ENCODE measurements around the gene PHLDA3.

DNA sequence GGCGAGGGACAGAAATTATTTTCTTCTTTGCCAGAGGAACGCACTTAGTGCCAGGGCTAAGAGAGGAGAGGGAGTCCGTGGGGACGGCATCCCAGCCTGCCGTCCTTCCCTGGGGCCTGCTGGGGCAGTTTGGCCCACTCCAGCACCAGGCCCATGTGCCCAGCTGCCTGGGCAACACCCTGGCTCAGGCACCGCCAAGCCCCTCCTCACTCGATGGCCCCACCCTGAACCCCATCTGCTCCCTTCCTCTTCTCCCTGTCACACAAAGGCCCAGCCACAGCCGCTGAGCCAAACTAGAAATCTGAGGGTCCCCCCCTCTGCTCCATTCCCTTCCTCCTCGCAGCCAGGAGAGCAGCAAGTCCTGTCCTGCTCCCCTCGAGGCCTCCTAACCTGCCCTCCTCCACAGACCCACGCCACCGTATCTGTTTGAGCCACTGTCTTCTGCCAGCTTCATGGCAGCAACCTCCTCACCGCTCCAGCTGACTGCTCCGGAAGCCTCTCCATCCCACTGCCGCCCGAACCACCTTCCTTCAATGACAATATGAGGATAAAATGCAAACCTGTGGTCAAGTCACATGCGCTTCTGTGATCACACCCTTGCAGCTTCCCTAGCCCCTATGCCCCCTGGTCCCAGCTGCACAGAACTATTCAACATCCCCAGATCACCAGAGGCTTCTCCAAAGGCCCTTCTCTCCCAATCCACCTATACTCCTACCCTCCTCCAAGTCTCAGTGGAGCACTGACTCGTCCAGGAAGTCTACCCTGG, 39.1 kb downstream of the PHLDA3 start:
- TF ChIP-seq, protein P1, sequence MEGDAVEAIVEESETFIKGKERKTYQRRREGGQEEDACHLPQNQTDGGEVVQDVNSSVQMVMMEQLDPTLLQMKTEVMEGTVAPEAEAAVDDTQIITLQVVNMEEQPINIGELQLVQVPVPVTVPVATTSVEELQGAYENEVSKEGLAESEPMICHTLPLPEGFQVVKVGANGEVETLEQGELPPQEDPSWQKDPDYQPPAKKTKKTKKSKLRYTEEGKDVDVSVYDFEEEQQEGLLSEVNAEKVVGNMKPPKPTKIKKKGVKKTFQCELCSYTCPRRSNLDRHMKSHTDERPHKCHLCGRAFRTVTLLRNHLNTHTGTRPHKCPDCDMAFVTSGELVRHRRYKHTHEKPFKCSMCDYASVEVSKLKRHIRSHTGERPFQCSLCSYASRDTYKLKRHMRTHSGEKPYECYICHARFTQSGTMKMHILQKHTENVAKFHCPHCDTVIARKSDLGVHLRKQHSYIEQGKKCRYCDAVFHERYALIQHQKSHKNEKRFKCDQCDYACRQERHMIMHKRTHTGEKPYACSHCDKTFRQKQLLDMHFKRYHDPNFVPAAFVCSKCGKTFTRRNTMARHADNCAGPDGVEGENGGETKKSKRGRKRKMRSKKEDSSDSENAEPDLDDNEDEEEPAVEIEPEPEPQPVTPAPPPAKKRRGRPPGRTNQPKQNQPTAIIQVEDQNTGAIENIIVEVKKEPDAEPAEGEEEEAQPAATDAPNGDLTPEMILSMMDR (IDR thresholded peaks at IDR 0.05; ENCODE audit: insufficient read depth, low read length) = no peak
- TF ChIP-seq POLR2AphosphoS5 (IDR thresholded peaks at IDR 0.05; ENCODE audit: low read depth) = no peak
- TF ChIP-seq, protein P2, sequence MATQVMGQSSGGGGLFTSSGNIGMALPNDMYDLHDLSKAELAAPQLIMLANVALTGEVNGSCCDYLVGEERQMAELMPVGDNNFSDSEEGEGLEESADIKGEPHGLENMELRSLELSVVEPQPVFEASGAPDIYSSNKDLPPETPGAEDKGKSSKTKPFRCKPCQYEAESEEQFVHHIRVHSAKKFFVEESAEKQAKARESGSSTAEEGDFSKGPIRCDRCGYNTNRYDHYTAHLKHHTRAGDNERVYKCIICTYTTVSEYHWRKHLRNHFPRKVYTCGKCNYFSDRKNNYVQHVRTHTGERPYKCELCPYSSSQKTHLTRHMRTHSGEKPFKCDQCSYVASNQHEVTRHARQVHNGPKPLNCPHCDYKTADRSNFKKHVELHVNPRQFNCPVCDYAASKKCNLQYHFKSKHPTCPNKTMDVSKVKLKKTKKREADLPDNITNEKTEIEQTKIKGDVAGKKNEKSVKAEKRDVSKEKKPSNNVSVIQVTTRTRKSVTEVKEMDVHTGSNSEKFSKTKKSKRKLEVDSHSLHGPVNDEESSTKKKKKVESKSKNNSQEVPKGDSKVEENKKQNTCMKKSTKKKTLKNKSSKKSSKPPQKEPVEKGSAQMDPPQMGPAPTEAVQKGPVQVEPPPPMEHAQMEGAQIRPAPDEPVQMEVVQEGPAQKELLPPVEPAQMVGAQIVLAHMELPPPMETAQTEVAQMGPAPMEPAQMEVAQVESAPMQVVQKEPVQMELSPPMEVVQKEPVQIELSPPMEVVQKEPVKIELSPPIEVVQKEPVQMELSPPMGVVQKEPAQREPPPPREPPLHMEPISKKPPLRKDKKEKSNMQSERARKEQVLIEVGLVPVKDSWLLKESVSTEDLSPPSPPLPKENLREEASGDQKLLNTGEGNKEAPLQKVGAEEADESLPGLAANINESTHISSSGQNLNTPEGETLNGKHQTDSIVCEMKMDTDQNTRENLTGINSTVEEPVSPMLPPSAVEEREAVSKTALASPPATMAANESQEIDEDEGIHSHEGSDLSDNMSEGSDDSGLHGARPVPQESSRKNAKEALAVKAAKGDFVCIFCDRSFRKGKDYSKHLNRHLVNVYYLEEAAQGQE (IDR thresholded peaks at IDR 0.05; ENCODE audit: insufficient replicate concordance, low read depth) = no peak

All from HL-60 (cell line).